GM19023 (cell line): ENCODE results near the gene KIF26B.

Source experiments
- ATAC-seq: cut with Tn5 transposase; IDR thresholded peaks from one replicate; pipeline ENCODE4 v1.9.1; 2021; ENCODE audit warnings: mild to moderate bottlenecking, moderate library complexity; ENCODE audit not compliant: unreplicated experiment

The KIF26B gene

GRCh38 chr1:245168906-245169305 lies 14.1 kb downstream of the KIF26B start:
- ATAC-seq: no peak

GRCh38 chr1:245169376-245169775 lies 14.6 kb downstream of the KIF26B start:
- ATAC-seq: no peak

GRCh38 chr1:245172026-245172425 lies 17.2 kb downstream of the KIF26B start:
- no peak for ATAC-seq

- no peak for ATAC-seq
Observed at GRCh38 chr1:245172829-245173228, 18.0 kb downstream of the KIF26B start.

GRCh38 chr1:245173446-245174211 lies 18.8 kb downstream of the KIF26B start:
- ATAC-seq: no peak

- no peak for ATAC-seq
Observed at GRCh38 chr1:245177071-245177900, 22.5 kb downstream of the KIF26B start.

GRCh38 chr1:245179706-245180105 lies 24.9 kb downstream of the KIF26B start:
- ATAC-seq: no peak

GRCh38 chr1:245180496-245181157 lies 25.8 kb downstream of the KIF26B start:
- no peak for ATAC-seq

- no peak for ATAC-seq
Observed at GRCh38 chr1:245181158-245181517, 26.4 kb downstream of the KIF26B start.

- ATAC-seq: no peak
Observed at GRCh38 chr1:245182028-245182427, 27.2 kb downstream of the KIF26B start.

- ATAC-seq: no peak
Observed at GRCh38 chr1:245183429-245183828, 28.6 kb downstream of the KIF26B start.

- ATAC-seq: no peak
Observed at GRCh38 chr1:245184779-245185178, 30.0 kb downstream of the KIF26B start.

GRCh38 chr1:245188403-245188802 lies 33.6 kb downstream of the KIF26B start:
- no peak for ATAC-seq

- ATAC-seq: no peak
Observed at GRCh38 chr1:245195398-245195797, 40.6 kb downstream of the KIF26B start.

GRCh38 chr1:245197121-245197520 lies 42.3 kb downstream of the KIF26B start:
- ATAC-seq: no peak

- ATAC-seq: no peak
Observed at GRCh38 chr1:245197911-245198379, 43.2 kb downstream of the KIF26B start.

GRCh38 chr1:245198748-245199516 lies 44.1 kb downstream of the KIF26B start:
- no peak for ATAC-seq

GRCh38 chr1:245200146-245200545 lies 45.4 kb downstream of the KIF26B start:
- no peak for ATAC-seq

- ATAC-seq: no peak
Observed at GRCh38 chr1:245201201-245201600, 46.4 kb downstream of the KIF26B start.

- ATAC-seq: no peak
Observed at GRCh38 chr1:245201827-245202226, 47.0 kb downstream of the KIF26B start.

GRCh38 chr1:245205396-245205795 lies 50.6 kb downstream of the KIF26B start:
- ATAC-seq: no peak
